ENCODE data around the gene RNF220.

Gene RNF220

GRCh38 chr1:44613941-44614340 lies 208.9 kb downstream of the RNF220 start:
- no peak overlapping the region for H3K4me3 ChIP-seq (ENCODE audit: low read length)
- DNase-seq (ENCODE audit: low read depth), result no peak
- TF ChIP-seq CTCF (conservative IDR thresholded peaks at IDR 0.05; ENCODE audit: low read length), result no peak

GRCh38 chr1:44616284-44616990 lies 211.4 kb downstream of the RNF220 start:
- no peak for TF ChIP-seq CTCF (conservative IDR thresholded peaks at IDR 0.05; ENCODE audit: low read length)
- peak overlapping the region; percentile 47 for H3K4me3 ChIP-seq (ENCODE audit: low read length)
- no peak for DNase-seq (ENCODE audit: low read depth)

GRCh38 chr1:44616991-44617702 lies 212.1 kb downstream of the RNF220 start:
- no peak for TF ChIP-seq CTCF (conservative IDR thresholded peaks at IDR 0.05; ENCODE audit: low read length)
- peak overlapping the region; percentile 47 for H3K4me3 ChIP-seq (ENCODE audit: low read length)
- peak; percentile 56 for DNase-seq (ENCODE audit: low read depth)

GRCh38 chr1:44617703-44618029 lies 212.6 kb downstream of the RNF220 start:
- TF ChIP-seq CTCF (conservative IDR thresholded peaks at IDR 0.05; ENCODE audit: low read length), result no peak
- H3K4me3 ChIP-seq (ENCODE audit: low read length), result no peak overlapping the region
- DNase-seq (ENCODE audit: low read depth), result no peak

GRCh38 chr1:44619261-44619900 lies 214.3 kb downstream of the RNF220 start:
- no peak overlapping the region for H3K4me3 ChIP-seq (ENCODE audit: low read length)

GRCh38 chr1:44620072-44620471 lies 215.0 kb downstream of the RNF220 start:
- no peak overlapping the region for H3K4me3 ChIP-seq (ENCODE audit: low read length)
- no peak for DNase-seq (ENCODE audit: low read depth)
- TF ChIP-seq CTCF (conservative IDR thresholded peaks at IDR 0.05; ENCODE audit: low read length), result no peak

More at GRCh38 chr1:44619261-44619900, 214.3 kb downstream of the RNF220 start:
- peak; percentile 91 for DNase-seq (ENCODE audit: low read depth)
- no peak for TF ChIP-seq CTCF (conservative IDR thresholded peaks at IDR 0.05; ENCODE audit: low read length)
